HG03354 (cell line): ENCODE results near the gene ANKS1A.

Experiments used
- ATAC-seq: cut with Tn5 transposase; IDR thresholded peaks from one replicate; pipeline ENCODE4 v1.9.1; 2021; ENCODE audit warnings: mild to moderate bottlenecking; ENCODE audit not compliant: unreplicated experiment, poor library complexity, severe bottlenecking

The ANKS1A gene

DNA sequence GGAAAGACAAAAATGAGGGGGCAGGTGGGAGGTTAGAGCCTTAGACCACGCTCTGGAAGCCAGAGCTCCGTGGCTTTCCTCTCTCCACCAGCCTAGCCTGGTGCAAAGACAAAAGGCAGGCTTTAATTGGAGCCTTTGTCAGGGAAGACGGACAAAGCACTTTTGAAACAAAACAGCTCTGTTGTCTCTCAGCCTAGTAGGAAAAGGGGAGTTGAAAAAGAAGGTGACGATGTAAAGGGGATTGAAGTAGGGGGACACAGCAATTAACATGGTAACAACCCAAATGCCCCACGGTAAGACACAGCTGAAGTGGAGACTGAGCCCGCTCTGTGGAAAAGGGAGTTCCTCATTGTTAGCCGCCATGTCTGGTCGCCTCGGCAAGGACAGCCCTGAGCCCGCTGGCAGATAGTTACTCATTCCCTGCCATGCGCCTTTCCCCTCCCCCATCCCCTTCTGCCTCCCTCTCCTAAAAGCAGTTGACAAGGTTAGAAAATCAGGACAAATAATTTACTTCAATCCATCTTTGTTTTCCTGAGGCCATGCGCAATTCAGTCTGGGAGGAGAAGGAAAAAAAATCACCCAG lies 159.1 kb downstream of the ANKS1A start:
- no peak for ATAC-seq

DNA sequence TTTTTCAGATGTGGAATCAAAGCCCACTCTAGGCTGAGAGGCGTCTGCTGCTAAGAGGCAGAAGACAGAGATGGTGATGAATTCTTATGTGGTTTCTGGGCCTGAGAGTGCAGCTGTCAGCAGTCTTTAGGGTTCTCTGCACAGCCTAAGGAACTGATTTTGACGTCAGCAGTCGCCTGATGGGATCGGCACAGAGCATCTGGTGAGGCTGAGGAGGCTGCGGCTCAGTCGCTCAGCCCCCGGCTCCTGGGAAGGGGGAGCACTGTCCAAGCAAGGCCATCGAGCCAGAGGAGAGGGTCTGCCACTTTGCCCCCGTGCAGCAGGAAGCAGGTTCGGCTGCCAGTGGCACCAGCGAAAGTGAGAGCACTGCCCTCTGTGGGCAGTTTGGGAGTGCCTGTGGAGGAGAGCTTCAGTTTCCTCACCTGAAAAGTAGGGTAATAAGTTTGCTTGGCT lies 159.6 kb downstream of the ANKS1A start:
- no peak for ATAC-seq

DNA sequence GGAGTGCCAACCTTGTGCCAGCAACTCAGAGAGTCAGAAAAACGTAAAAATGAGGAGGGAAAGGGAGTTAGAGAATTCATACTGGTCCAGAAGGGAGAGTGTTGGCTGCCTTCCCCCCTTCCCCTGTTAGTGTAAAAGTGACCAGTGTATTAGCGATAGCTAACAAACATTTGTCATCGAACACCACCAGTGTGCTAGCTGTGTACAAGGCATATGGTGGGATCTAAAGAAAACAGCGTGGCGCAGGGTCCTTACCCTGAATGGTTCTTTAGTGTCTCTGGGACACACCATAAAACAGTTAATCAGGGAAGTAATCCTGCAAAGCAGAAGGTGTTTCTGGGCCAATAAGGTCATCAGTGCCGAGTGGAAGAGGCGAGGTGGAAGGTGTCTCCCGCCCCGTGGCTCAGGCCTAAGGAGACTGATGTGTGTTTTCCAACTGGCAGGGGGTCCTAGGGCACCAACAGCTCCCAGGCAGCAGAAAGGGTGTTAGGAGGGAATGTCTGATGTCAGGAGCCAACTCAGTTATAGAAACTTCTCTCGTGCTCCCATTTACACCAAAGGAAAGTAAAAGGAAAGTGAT lies 160.2 kb downstream of the ANKS1A start:
- ATAC-seq, result no peak

DNA sequence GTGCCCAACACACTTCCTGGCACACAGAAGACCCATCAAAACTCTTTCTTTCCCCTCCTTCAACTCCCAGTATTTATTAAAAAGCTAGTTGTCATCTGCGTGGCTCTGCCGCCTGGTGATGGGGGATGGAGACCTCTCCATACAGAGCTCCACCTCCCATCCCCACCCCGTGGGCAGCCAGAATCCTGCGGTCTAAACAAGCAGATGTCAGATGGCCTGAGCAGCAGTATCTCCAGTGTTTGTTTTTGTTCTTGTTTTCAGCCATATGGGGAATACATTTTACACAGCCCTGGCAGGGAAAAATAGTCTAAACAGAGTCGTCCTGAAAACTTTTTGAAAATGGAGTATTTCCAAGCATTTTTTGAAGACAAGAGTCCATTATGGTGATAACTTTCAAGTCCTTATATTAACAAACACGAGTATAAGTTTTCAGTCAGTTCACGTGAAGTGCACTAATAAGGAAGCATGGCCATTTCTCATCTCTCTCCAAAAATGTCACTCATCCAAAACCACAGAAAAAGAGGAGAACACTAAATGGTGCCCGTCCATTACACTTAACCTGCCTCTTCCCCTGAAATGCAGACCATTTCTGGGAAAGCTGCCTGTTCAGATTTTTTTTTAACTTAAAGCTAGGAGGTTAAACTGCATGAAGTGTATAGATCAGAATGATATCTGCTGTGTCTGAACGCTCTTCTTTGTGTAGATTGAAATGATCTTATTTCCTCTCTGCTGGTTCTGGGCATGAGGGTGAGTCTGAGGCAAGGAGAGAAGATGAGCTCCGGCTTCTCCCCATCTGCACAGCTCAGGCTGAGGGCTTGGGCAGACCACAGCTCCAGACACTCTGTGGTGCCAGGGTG lies 161.1 kb downstream of the ANKS1A start:
- ATAC-seq, result no peak

DNA sequence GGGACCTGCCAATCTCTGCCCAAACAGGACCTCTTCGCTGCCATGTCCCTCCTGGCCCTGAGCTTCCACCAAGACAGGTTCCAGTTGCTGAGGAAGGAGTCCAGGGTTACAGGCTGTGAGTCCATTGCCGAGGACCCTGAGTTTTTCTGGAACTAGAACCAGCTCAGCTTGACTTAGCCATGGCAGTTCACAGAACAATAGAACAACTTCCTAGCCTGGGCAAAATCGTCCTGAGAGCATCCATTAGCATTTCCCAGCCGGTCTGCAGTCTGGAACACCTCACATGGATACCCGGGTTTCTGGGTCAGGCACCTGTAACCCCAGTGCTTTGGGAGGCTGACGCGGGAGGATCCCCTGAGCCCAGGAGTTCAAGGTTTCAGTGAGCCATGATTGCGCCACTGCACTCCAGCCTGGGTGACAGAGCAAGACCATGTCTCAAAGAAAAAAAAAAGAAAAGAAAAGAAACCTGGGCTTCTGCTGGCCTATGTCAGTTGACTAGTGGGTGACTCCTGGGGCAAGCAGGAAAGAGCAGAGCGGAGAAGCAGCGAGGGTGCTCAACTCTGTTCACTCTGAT lies 161.8 kb downstream of the ANKS1A start:
- ATAC-seq, result no peak

DNA sequence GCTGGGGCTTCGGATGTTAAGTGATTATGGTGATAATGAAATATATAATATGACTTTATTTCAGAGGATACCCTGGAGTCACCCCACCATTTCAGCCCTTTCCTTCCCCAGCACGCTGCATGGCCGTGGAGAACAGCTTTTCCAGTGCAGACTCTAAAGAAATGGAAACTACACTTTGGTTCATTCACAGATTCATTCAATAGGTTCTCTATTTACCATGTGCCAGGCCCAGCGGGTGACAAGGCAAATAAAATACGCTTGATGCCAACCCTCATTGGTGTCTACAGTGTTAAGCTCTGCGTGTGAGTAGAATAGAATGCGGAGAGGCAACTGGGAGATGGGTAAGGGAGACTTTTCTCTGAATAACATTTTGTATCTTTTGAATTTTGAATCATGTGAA lies 162.3 kb downstream of the ANKS1A start:
- no peak for ATAC-seq

DNA sequence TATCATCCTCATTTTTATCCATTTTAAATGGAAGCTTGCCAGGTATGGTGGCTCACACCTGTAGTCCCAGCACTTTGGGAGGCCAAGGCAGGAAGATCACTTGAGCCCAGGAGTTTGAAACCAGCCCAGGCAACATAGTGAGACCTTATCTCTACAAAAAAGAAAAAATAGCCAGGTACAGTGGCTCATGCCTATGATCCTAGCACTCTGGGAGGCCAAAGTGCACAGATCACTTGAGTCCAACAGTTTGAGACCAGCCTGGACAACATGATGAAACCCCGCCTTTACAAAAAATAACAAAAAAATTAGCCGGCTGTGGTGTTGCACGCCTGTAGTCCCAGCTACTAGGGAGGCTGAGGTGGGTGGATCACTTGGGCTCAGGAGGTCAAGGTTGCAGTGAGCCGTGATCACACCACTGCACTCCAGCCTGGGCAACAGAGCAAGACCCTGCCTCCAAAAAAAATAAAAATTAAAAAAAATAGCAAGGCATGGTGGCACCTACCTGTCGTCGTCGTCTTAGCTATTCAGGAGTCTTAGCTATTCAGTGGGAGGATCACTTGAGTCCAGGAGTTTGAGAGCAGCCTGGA lies 163.0 kb downstream of the ANKS1A start:
- no peak for ATAC-seq

DNA sequence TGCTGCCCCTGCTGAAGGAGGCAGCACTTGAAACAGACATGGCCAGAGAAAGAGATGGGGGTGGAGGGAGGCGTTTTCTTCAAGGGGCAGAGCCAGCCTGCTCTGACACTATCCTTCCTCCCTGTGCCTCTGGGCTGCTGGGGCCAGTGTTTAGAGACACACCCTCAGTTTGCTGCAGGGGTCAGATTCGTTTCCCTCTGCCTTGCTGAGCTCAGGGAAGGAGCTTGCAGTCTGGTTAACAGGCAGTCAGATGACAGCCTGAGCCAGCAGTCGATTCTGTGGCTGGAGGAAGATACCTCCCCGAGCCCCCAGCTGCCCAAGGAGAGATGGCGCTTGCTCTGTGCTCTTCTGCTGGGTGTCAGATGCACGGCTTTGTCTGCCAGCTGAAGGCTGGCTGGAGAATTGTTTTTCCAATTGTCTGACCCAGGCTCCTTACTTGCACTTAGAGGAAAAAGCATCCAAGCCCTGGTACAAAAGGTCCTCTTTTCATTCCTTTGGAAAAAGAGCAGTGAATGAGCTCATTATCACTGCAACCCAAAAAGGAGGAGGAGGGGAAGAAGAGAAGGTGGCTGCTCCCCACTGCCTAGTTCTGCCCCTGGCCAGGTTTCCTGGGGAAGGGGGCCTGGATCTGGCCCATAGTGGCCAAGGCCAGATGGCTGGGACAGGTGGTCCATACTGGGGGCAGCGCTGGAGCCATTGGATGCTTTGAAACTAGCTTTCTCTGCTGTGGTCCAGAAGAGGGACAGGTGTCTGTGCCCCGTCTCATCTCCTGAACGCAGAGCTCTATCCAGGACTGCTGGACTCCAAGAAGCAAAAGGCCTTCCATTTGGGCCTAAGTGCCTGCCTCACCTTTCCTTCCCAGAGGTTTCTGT lies 163.9 kb downstream of the ANKS1A start:
- no peak for ATAC-seq

DNA sequence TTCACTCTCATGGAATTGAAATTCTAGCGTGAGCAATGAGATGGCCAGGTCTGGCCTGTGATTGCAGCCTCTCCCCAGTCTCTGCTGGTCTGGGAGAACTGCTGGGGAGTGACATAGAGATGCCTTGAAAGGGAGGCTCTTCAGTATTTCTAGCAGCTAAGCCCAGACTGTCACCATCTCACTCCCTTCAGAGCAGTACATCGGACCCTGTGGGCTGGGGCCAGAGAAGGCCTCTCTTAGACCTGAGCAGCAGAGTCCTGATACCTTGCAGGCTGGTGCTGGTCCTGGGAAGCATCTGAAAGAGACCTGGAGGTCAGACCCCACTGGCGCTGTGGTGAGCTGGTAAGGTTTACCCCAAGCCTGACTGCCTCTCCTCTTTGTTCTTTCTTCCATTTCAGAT lies 164.6 kb downstream of the ANKS1A start:
- ATAC-seq, result no peak

DNA sequence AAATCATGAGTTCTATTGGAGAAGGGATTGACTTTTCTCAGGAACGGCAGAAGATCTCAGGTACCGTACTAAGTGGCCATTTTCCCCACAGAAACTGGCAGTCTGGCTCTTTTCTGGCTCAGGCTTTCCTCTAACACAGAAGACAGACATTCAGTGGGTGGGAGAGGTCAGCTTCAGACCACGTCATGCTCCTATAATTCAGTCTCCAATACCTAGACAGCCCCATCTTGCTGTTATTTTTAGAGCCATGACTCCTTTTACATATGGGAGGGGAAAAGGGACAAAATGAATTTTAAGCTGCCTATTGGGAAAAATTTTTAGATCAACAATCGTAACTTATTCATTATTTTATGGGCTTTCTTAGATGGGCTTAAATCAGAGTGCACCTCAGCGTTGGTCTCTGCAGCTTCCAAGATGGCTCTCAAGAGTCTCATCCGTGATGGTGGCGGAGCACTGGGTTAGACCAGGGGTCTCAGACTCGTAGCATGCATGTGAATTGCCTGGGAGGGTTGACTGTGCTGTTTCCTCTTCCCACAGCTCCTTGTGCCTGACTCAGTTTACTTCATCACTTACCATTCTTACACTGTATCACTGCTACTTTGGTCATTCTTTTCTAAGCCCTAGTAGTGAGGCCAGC lies 165.2 kb downstream of the ANKS1A start:
- no peak for ATAC-seq

DNA sequence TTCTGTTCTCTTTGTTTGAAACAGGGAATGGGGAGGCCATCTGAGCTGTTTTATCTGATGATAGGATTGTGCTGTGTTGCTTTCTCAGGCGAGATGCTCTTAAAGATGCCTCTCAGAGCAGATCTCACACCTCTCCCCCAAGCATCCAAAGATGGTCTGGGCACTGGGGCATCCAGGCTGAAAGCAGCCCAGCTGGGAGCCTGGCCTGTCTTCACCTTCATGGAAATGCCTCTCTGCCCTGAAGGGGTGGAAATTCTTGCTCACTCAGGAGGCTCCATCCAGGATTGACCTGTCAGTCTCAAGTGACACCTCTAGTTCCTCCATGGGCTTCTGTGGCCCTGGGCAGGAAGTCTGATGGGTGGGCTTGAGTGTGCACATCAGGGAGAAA lies 165.7 kb downstream of the ANKS1A start:
- no peak for ATAC-seq

DNA sequence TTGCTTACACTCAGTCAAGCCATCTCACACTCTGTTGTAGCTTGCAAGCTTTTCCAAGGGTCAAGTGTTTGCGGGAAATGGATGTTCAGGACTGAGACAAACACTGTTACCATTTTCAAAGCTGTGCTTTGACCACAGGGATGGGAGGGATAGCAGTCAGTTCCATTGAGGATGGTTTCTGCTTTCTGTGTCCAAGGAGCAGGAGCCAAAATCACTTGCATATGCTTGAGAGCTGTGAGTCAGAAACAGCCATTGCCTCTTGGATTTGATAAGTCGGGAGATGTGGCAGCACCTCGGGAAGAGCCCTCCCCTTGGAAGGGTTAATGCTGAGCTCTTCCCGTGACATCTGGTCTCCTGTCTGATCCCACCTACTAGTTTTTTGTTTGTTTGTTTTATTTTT lies 166.8 kb downstream of the ANKS1A start:
- no peak for ATAC-seq

DNA sequence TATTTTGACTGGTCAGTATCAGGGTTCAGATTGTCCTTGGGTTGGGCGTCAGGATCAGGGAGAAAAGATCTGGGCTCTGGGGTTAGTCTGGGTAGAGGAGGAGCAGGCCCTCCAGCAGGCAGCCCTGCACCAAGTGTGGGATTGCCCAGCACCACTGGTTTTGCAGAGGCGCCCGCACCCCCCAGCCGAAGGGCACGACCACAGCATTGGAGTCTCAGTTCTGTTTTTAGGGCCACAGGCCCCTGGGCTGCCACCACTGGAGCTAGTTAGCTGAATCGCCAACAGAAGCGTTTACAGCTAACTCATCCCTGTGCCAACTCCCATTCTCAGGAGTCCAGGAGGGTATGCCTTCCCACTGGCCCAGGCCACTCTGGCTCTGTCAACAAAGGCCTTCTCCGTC lies 167.9 kb downstream of the ANKS1A start:
- no peak for ATAC-seq

DNA sequence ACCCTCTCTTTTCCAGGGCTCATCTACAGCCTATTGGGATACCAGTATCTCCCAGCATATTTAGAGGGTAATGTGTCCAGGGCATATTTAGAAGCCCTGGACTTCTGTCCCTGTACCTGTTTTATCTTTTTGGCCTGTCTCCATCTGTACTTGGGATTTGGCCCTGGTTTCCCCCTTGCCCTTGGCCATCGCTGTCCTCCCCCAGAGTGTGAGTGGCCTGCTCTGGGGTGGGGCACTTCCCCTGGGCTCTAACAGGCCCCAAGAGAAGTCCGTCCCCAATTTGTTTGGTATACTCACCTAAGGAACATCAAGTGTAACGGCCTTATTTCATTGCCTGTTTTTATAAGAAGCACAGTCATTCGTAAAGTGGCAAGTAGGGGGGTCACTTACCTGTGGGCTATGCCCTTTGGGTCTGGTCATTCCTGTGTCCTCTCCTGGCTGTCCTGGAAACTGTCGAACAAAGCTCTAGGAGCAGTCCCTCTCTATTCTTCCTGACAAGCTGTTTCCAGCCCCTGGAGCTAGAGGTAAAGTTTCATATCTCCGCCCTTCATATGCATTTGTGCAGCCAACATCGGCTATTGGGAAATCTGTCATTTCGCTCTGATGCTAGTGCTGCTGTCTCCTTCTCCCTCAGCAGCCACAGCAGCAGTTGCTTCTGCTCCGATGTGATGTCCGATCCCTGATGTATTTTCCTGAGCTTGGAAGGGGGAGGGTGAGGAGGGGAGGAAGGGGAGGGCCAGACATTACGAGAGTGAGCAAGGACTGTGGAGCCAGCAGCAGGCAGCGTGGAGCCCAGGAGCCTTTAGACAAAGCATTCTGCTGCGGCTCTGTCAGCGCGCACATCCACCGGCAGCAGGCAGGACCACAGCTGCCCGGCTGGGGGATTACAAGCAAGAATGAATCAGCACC lies 168.6 kb downstream of the ANKS1A start:
- ATAC-seq, result no peak

DNA sequence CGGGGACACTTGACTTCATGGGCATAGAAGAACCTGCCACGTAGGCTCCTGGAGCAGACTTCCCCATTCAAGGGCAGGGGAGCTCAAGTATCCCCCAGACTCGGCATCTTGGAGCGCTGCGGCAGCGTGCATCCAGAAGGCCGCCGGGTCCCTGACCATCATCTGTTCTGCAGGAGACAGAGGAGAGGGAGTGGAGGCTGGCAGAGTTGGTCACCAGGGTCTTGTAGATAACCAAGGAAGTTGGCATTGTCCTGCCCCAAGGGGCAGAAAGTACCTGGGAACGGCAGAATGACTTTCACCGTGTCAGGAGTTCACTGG lies 169.3 kb downstream of the ANKS1A start:
- ATAC-seq, result no peak

DNA sequence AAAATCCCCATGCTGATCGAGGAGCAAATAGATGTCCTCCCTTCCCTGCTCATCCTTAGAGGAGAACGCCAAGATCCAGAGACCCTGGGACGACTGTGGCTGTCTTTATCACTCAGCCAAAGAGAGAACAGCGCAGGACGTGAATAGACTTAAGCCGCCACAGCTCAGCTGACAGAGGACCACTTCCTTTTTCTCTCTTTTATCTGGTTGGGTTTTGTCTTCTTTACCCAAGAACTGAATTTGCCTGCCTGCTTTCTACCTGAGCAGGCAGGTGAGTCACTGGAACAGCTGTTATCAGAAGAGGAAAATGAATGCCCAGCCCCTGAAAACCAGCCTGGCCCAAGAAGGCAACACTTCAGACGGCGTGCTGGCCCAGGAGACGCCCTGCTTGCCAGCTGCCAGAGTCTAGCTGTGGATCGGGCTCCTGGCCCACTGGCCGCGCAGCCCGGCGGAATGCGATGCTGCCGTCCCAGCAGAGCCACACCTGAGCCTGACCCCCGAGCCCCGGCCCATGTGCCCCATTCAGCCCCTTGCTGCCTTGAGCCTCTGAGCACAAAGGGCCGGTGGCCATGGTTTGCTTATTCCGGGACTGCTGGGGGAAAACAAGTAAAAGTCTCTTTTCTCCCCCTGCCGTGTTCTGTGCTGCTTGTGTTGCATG lies 169.9 kb downstream of the ANKS1A start:
- no peak for ATAC-seq

DNA sequence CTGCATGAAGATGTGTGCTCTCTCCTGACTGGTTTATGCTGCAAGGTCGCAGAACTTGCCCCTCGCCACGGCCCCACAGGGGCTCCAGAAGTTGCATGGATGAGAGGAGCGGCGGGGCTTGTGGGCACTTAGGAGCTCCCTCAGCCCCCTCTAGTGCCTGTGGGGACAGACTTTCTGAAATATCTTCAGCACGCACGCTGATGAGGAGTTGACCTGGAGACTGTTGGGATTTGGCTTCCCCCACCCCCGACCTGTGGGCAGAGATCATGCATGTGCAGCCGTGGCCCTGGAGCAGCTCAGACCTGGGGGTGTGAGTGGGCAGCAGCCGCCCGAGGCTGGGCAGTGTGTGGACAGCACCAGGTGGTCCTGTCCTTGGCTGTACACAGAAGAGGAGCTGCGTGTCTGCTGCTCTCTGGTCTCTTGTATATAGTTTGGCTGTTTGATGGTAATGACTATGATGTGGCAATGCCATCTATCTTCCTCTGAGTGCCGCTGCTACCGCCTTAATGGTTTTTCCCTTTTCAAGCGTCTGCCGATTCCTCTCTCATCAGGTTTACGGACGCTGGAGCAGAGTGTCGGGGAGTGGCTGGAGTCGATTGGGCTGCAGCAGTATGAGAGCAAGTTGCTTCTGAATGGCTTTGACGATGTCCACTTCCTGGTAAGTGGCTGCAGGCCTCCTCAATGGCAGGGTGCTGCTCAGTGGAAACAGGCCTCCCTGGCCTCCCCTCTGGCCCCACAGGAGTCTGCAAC lies 170.7 kb downstream of the ANKS1A start:
- no peak for ATAC-seq
